Neural cell (in vitro differentiated cells): ENCODE data around the gene STAC. TPM values are rescaled to one million over a fixed set of nuclear protein-coding genes. Genes with fewer than 3 reads are reported as not detected.

Experiments used
- H2AFZ ChIP-seq: fragments of 200-600, 300-800 bp; sonication (generic), shearing (Covaris generic); 2 replicates; pipeline ENCODE4 v1.6.0; 2014; ENCODE audit warnings: low read depth, mild to moderate bottlenecking, antibody characterized with exemption, low read length, moderate library complexity
- H3F3A ChIP-seq: fragments of 200-600 bp; shearing (Covaris generic); 2 replicates; pipeline ENCODE4 v1.6.1; 2016; ENCODE audit warnings: mild to moderate bottlenecking, moderate library complexity, mixed read lengths, antibody characterized with exemption, low read length; ENCODE audit not compliant: insufficient read depth, poor library complexity, severe bottlenecking
- H3K27ac ChIP-seq: fragments of 200-600, 300-800 bp; sonication (generic), shearing (Covaris generic); 2 replicates; pipeline ENCODE4 v1.5.1; 2014; ENCODE audit warnings: mild to moderate bottlenecking, low read length, moderate library complexity
- H3K27me3 ChIP-seq: fragments of 300-800, 200-600 bp; sonication (generic), shearing (Covaris generic); 2 replicates; pipeline ENCODE4 v1.6.0; 2014; ENCODE audit warnings: mild to moderate bottlenecking, low read depth, low read length, moderate library complexity; ENCODE audit not compliant: insufficient read depth
- H3K36me3 ChIP-seq: fragments of 300-800, 200-600 bp; sonication (generic), shearing (Covaris generic); 2 replicates; pipeline ENCODE4 v1.5.1; 2014; ENCODE audit warnings: mild to moderate bottlenecking, antibody characterized with exemption, low read length, moderate library complexity; ENCODE audit not compliant: insufficient read depth
- H3K4me2 ChIP-seq: fragments of 300-800, 200-600 bp; sonication (generic), shearing (Covaris generic); 2 replicates; pipeline ENCODE4 v1.6.0; 2014; ENCODE audit warnings: mild to moderate bottlenecking, low read length
- H3K4me3 ChIP-seq: fragments of 300-800, 200-600 bp; sonication (generic), shearing (Covaris generic); 2 replicates; pipeline ENCODE4 v1.5.1; 2014; ENCODE audit warnings: mild to moderate bottlenecking, low read length, moderate library complexity
- H3K79me2 ChIP-seq: fragments of 200-600 bp; shearing (Covaris generic); replicated peaks from 2 replicates; pipeline ENCODE4 v1.6.0; 2014; ENCODE audit warnings: mild to moderate bottlenecking, low read length, moderate library complexity; ENCODE audit not compliant: insufficient read depth
- H3K9ac ChIP-seq: fragments of 300-800, 200-600 bp; sonication (generic), shearing (Covaris generic); 2 replicates; pipeline ENCODE4 v1.6.1; 2016; ENCODE audit warnings: mild to moderate bottlenecking, low read length, mixed read lengths
- H3K9me2 ChIP-seq: fragments of 200-600 bp; shearing (Covaris generic); 2 replicates; pipeline ENCODE4 v1.6.1; 2016; ENCODE audit warnings: mild to moderate bottlenecking, low read length, mixed read lengths; ENCODE audit not compliant: insufficient read depth
- H3K9me3 ChIP-seq: fragments of 200-600, 300-800 bp; sonication (generic), shearing (Covaris generic); 2 replicates; pipeline ENCODE4 v1.6.1; 2016; ENCODE audit warnings: mild to moderate bottlenecking, mixed run types, low read length, moderate library complexity, mixed read lengths
- H4K20me1 ChIP-seq: fragments of 200-600 bp; shearing (Covaris generic); 2 replicates; pipeline ENCODE4 v1.6.1; 2016; ENCODE audit warnings: mild to moderate bottlenecking, mixed run types; ENCODE audit not compliant: insufficient read depth
- CTCF ChIP-seq: fragments of 450-650 bp; IDR thresholded peaks from 2 replicates; pipeline ENCODE4 v1.5.1; 2014; ENCODE audit warnings: antibody characterized with exemption, mild to moderate bottlenecking, moderate library complexity; ENCODE audit not compliant: poor library complexity, severe bottlenecking
- EP300 ChIP-seq: fragments of 450-650 bp; conservative IDR thresholded peaks from 2 replicates; pipeline ENCODE4 v1.6.1; 2014; ENCODE audit warnings: antibody characterized with exemption, mild to moderate bottlenecking, moderate library complexity; ENCODE audit not compliant: poor library complexity, severe bottlenecking
- EZH2 ChIP-seq: fragments of 200-600, 300-800 bp; shearing (Covaris generic), sonication (generic); IDR thresholded peaks from 2 replicates; pipeline ENCODE4 v1.6.1; 2014; ENCODE audit warnings: antibody characterized with exemption, low read length, borderline replicate concordance, mild to moderate bottlenecking; ENCODE audit not compliant: insufficient read depth, poor library complexity, severe bottlenecking
- MXI1 ChIP-seq: fragments of 450-650 bp; conservative IDR thresholded peaks from 2 replicates; pipeline ENCODE4 v1.6.1; 2014; ENCODE audit warnings: antibody characterized with exemption, mild to moderate bottlenecking; ENCODE audit not compliant: poor library complexity, severe bottlenecking
- POLR2AphosphoS5 ChIP-seq: IDR thresholded peaks from 2 replicates; pipeline ENCODE4 v1.6.1; 2012
- RAD21 ChIP-seq: fragments of 450-650 bp; conservative IDR thresholded peaks from 2 replicates; pipeline ENCODE4 v1.6.1; 2014; ENCODE audit warnings: antibody characterized with exemption, mild to moderate bottlenecking, moderate library complexity
- SMC3 ChIP-seq: fragments of 450-650 bp; conservative IDR thresholded peaks from 2 replicates; pipeline ENCODE4 v1.6.1; 2014; ENCODE audit warnings: antibody characterized with exemption, mild to moderate bottlenecking, moderate library complexity; ENCODE audit not compliant: poor library complexity
- TAF1 ChIP-seq: IDR thresholded peaks from 2 replicates; pipeline ENCODE4 v1.6.1; 2012; ENCODE audit warnings: low read depth
- polyA plus RNA-seq: library from polyadenylated mRNA; depleted of rRNA; stranded (reverse); fragments of >200 nt; gene quantifications from 2 replicates; pipeline ENCODE4 v1.2.3, GENCODE V29; 2014
- TF ChIP-seq, protein P1 (sequence below): IDR thresholded peaks from 2 replicates; pipeline ENCODE4 v1.6.1; 2012; ENCODE audit warnings: borderline replicate concordance

The STAC gene
- polyA plus RNA-seq, 1 donor from 2014 or later = 4.5 TPM

DNA sequence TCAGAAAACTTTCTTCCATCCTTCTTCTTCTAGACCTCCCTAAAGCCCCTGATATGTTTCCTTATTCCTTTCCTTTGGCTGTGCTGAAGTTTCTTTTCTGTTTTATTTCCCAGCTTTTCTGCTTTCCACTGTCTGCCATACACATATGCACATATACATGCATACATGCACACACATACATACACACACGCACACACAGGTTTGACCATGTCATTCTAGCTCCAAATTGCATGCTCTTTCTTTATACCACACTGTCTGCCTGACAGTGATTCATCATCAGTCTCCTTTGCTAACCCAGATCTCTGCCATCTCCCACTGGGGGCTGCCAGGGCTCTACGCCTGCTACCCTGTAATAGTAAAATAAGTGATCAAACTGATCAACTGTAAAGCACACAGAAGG lies 181.3 kb downstream of the STAC start:
- Histone ChIP-seq H3K27me3 (no peaks in the 10 kb centered on the region), H3K79me2 (no peaks in the 10 kb centered on the region), H3K9me3 (no peaks in the 10 kb centered on the region), H3K9ac (no peak overlapping the region), H3K4me3 (no peak overlapping the region), H3K27ac (no peak overlapping the region), H4K20me1 (no peaks in the 10 kb centered on the region), H3K36me3 (no peaks in the 10 kb centered on the region), H3K9me2 (no peaks in the 10 kb centered on the region), H2AFZ (no peak overlapping the region), H3F3A (no peaks in the 10 kb centered on the region), H3K4me2 (no peak overlapping the region)
- no peak for TF ChIP-seq EZH2
- no peak for TF ChIP-seq MXI1
- no peak for TF ChIP-seq RAD21
- no peak for TF ChIP-seq TAF1
- no peak for TF ChIP-seq SMC3
- no peak for TF ChIP-seq CTCF
- TF ChIP-seq POLR2AphosphoS5 = no peak
- TF ChIP-seq EP300 = no peak
- TF ChIP-seq, protein P1, sequence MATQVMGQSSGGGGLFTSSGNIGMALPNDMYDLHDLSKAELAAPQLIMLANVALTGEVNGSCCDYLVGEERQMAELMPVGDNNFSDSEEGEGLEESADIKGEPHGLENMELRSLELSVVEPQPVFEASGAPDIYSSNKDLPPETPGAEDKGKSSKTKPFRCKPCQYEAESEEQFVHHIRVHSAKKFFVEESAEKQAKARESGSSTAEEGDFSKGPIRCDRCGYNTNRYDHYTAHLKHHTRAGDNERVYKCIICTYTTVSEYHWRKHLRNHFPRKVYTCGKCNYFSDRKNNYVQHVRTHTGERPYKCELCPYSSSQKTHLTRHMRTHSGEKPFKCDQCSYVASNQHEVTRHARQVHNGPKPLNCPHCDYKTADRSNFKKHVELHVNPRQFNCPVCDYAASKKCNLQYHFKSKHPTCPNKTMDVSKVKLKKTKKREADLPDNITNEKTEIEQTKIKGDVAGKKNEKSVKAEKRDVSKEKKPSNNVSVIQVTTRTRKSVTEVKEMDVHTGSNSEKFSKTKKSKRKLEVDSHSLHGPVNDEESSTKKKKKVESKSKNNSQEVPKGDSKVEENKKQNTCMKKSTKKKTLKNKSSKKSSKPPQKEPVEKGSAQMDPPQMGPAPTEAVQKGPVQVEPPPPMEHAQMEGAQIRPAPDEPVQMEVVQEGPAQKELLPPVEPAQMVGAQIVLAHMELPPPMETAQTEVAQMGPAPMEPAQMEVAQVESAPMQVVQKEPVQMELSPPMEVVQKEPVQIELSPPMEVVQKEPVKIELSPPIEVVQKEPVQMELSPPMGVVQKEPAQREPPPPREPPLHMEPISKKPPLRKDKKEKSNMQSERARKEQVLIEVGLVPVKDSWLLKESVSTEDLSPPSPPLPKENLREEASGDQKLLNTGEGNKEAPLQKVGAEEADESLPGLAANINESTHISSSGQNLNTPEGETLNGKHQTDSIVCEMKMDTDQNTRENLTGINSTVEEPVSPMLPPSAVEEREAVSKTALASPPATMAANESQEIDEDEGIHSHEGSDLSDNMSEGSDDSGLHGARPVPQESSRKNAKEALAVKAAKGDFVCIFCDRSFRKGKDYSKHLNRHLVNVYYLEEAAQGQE = no peak

DNA sequence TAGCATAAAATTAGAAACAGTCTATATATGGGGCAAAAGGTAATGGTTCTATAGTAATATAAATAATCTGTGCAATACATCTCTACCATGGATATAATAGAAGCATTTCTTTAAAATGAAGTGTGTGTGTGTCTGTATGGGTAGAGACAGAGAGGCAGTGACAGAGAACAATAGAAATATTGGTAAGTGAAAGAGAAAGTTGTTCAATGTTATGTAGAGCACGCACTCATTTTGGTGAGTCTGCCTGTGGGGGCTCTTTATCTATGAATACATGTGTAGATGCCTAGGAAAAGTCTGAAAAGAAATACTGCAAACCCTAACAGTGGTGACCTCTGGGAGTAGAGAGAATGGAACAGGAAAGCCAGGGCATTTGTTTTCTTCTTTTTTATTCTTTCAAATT lies 182.6 kb downstream of the STAC start:
- Histone ChIP-seq H3K79me2 (no peaks in the 10 kb centered on the region), H3K27me3 (no peaks in the 10 kb centered on the region), H3K4me2 (no peak overlapping the region), H3K4me3 (no peak overlapping the region), H3K36me3 (no peaks in the 10 kb centered on the region), H3K9ac (no peak overlapping the region), H3K27ac (no peak overlapping the region), H3K9me2 (no peaks in the 10 kb centered on the region), H4K20me1 (no peaks in the 10 kb centered on the region), H3K9me3 (no peaks in the 10 kb centered on the region), H2AFZ (no peak overlapping the region), H3F3A (no peaks in the 10 kb centered on the region)
- TF ChIP-seq EP300 = no peak
- no peak for TF ChIP-seq EZH2
- TF ChIP-seq CTCF = no peak
